Measurements from ENCODE around the gene CFAP97D1.

CFAP97D1 gene

DNA sequence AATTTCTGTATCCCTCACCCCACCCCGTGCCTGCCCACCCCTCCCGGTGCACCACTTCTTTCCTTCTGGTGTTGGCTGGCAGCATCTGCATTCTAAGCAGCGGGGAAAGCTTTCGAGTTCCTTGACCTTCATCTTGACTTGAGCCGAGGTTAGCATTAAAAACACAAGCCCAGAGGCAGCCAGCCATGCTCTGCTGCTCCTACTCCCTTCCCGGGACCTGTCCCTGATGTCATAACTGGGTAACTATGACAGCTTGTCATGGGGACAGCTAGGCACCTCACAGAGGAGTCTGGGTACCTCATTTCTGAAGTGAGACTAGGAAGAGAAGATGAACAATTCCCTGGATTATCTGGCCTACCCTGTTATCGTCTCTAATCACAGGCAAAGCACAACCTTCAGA lies at the start of gene CFAP97D1:
Gene CFAP97D1 (plus strand): TSS at position 301 of the 400 bp plus-strand sequence. CDS start 28 bp downstream, at position 329.
- no peak for DNase-seq (ENCODE audit: low spot score)

DNA sequence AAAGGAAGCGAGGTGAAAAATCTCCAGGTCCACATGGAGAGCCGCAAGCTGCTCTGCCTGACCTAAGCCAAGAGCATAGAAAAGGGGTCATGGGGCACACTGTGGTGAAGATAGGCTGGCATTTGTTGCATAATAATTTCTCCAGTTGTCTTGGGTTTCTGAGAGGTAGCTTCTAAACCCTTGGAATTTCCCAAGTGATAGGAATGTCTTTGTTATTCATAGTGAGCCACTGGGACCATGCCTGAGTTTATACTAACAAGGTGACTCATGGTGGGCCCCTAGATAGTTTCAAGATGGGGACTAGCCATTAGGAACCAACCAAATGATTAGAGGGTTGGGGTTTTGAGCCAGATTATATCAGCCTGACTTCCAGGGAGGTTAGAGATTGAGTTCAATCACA lies 47.3 kb upstream of the CFAP97D1 start:
- peak; percentile 44 for DNase-seq (ENCODE audit: low spot score)

DNA sequence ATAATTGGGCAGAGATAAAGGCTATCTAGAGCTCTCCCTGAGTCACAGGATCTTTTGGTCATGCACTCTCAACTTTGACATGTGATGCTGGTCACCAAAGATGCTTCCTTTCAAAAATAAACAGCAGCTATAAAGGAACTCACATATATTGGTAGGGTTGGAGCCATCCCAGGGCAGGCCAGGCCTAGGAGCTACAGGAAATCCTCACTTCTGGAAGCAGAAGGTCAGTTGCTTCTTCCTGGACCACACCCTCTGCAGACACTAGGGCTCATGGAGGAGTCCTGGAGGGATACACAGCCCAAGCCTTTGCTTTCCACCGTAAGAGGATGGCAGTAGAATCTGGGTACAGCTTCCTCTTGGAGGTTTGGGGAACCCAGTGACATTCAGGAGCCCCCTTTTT lies 46.3 kb upstream of the CFAP97D1 start:
- no peak for DNase-seq (ENCODE audit: low spot score)

DNA sequence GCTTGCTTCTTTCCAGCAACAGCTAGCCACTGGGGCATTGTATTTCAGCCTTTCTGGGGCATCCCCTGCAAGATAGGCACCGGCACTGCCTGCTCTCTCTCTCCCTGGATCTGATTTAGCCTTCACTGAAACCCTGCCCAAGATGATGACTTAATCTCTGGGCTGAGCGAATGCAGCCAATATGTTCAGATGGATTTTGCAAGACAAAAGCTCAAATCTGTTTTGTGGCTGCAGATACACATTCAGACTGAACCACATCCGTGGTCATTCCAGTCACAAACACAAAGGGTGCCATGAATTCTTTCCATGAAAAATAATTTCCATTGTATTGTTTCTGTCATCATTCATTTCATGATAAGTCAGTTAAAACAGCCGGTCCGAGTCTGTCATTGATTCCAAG lies 45.9 kb upstream of the CFAP97D1 start:
- DNase-seq (ENCODE audit: low spot score), result no peak

DNA sequence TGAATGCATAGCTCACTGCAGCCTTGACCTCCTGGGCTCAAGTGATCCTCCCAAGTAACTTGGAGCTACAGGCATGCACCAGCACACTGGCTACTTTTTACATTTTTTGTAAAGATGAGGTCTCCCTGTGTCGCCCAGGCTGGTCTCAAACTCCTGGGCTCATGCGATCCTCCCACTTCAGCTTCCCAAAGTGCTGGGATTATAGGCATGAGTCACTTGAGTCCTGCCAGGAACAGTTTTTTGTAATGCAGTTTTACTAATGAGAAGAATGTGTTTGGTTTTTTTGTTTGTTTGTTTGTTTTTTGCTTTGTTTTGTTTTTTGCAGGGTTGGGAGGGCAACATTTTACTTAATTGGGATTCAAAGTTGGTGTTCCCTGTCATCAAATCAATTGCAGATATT lies 43.8 kb upstream of the CFAP97D1 start:
- DNase-seq (ENCODE audit: low spot score), result no peak

DNA sequence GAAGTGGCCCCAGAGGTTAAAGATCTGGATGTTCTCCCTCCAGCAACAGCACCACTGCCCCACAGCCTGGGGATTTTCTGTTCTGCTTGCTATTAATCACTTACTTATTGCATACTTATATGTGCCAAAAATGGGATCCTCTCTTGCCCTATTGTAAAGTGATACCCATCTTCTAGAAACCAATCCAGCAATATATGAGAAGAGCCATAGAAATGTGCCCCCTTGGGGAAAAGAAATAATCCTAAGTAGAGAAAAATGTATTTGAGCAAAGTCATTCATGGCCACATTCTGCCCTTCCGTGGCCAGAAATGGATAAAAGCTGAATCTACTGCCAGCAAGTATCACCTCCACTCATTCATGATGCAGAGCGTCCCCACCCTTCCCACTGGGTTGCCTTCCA lies 42.5 kb upstream of the CFAP97D1 start:
- DNase-seq (ENCODE audit: low spot score), result no peak

DNA sequence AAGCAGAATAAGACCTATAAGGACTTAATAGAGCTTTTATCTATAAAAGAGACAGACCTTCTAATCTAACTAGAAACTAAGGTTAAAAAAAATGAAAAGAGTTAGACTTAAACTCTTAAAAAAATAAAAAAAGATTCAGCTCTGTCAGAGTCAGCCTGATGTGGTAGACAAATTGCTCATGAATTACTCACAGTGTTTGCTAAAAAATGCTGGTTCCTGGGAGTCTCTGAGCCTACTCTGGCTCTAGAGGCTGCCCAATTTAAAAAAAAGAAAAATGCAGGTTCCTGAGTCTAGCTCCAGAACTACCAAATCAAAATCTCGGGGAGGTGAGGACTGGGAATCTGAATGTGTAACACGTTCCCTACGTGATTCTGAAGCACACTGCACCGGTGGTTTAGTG lies 39.7 kb upstream of the CFAP97D1 start:
- no peak for DNase-seq (ENCODE audit: low spot score)

DNA sequence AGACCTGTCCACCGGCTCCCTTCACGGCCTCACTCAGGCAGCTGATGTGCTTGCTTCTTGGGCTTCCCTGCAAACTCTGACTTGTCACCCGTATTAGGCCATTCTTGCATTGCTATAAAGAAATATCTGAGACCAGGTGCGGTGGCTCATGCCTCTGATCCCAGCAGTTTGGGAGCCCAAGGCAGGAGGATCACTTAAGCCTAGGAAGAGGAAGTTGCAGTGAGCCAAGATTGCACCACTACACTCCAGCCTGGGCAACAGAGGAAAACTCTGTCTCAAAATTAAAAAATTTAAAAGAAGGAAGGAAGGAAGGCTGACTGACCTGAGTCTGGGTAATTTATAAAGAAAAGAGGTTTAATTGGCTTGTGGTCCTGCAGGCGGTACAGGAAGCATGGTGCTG lies 38.6 kb upstream of the CFAP97D1 start:
- no peak for DNase-seq (ENCODE audit: low spot score)

DNA sequence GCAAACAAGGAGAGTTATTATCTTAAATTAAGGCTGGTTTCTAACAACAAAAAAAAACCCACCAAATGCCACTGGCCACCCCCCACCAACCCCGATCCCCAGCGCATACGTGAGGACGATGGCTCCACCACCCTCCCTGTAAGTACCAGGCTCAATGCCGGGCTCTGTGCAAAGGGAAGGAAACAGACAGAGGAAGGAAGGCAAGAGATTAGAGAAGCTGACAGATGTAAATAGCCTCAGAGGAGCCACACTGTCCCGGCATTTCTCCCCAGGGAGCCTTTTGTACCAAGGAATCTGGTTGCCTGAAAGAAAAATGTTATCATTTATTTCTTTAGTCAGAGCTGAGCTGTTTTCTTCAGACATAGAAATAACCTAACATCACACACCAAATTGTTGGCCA lies 34.7 kb upstream of the CFAP97D1 start:
- DNase-seq (ENCODE audit: low spot score), result no peak

DNA sequence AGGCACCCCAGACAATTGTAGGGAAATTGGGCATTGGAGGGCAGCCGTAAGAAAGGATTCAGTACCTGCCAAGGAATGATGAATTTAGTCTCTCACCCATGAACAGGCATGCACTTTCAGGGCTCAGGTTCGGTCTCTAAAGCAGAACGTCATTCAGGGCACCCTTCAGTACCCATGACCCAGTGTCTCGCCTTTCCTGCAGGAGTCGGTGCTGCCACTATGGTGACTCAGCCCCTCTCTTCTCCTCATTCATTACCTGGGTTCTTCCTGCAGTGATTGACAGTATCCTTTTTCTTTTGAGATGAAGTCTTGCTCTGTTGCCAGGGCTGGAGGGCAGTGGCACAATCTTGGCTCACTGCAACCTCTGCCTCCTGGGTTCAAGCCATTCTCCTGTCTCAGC lies 30.1 kb upstream of the CFAP97D1 start:
- no peak for DNase-seq (ENCODE audit: low spot score)

DNA sequence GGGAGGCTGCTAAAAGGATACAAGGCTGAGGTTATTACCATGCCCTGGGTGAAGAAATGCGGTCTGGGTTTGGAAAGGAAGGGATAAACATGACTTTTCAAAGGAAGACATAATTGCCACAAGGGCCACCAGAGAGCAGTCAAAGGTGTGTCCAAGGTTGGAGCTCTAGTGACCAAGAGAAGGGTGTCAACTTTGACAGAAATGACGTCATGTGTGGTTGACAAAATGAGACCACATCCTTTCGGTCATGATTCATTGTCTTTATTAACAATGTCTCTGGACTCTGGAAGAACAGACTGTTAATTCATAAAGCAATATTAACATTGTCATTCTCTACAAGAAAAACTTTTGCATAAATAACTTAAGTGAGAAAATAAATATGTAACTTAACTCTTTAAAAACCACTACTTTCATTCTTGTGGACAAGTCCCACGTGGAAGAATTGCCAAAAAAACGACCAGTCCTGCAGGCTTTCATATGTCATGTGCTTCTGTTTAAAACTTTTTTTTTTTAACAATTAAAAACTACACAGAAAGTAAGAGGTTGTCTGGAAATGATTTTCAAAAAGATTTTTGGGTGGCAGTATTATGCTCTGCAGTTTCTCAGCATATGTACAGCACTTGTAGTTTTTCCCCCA lies 26.6 kb upstream of the CFAP97D1 start:
- DNase-seq (ENCODE audit: low spot score), result peak; percentile 90

DNA sequence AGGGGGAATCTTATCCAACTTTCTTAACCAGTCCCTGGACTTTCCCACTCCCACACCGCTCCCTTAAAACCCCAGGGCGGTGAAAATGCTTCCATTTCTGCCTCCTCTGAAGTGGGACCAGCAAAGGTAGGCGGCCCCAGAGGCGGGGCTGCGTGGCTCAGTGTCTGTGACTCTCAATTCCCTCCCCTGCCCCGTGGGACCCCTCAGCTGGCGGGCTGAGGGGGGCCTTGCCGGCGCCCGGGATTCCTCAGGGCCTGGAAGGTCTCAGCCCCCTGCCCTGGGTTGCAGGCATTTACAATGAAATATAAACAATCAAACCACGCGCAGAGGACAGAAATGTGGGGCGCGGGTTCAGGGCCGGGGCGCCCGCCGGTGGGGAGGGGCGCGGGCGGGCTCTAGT lies 25.3 kb upstream of the CFAP97D1 start:
- DNase-seq (ENCODE audit: low spot score), result no peak

DNA sequence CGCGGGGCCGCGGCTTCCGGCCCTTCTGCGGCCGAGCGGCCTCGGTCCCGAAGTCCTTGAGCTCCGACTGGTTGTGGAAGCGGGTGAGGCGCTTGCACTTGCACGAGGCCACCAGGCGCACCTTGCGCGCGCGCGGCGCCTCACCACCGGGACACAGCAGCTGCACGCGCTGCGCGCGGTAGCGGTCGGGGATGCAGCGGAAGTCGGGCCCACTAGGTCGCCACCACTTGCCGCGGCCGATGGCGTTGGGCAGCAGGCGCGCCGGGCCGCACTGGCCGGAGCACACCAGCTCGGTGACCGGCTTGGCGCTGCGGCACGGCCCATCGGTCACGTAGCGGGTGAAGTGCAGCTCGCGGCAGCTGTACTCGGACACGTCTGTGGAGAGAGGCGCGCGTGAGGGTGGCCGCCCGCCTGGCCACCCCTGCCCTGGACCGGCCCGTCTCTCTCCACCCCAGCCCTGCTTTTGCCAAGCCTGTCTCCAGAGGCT lies 24.8 kb upstream of the CFAP97D1 start:
- DNase-seq (ENCODE audit: low spot score), result no peak

DNA sequence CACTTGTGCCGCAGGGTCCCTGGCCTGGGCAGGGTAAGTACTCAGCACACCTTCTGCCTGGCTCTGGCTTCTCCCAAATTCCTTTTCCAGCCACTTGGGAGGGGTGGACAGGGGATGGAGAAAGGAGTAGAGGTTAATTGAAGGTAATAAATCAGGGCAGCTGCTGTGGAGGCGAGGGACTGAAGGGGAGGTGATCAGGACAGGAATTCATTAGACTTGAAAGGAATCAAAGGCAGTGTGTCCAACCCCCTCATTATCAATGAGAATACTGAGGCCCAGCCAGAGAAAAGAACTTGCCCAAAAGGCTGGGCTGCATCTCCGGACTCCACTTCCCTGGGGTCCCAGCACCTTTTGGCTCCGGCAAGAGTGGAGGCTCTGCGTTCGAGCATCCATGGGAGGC lies 24.0 kb upstream of the CFAP97D1 start:
- DNase-seq (ENCODE audit: low spot score), result no peak

DNA sequence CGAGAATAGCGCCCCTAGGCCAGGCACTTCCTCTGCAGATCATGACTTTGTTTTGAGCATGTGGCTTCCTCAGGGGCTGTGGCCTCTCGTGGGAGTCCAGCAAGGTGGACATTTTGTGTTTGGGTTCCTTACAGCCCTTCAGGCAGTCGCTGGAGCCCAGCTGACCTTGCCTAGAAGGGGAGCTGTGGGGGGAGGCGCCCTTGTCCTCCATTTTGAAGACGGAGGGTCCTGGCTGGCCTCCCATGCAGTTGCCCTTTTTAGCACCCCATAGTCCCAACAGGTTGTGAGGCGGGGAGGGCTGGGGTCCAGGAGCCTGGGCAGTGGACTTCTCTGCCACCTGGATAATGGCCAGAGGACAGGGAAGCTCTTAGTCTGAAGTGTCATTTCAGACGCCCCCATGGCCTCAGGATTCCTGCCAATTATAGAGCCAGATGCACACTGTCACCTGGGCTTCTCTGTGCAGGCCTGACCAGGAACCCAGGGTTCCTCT lies 23.0 kb upstream of the CFAP97D1 start:
- no peak for DNase-seq (ENCODE audit: low spot score)

DNA sequence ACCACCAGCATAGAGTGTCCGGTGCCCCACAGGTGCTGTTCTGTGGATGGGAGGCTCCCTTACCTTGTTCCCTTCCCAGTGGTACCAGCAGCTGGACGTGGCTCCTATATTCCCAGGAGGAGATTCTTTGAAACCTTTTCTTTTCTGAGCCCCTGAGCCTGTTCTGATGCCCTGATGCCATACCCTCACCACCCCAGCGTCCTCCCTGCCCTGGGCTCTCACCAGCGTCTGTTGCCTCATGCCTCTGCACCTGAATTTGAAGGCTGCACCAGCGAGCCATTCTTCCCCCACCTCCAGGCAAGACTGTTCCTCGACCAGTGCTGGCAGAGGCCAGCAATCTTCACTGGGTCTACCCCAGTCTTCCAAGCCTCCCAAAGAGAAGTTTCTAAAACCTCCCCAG lies 22.1 kb upstream of the CFAP97D1 start:
- no peak for DNase-seq (ENCODE audit: low spot score)

DNA sequence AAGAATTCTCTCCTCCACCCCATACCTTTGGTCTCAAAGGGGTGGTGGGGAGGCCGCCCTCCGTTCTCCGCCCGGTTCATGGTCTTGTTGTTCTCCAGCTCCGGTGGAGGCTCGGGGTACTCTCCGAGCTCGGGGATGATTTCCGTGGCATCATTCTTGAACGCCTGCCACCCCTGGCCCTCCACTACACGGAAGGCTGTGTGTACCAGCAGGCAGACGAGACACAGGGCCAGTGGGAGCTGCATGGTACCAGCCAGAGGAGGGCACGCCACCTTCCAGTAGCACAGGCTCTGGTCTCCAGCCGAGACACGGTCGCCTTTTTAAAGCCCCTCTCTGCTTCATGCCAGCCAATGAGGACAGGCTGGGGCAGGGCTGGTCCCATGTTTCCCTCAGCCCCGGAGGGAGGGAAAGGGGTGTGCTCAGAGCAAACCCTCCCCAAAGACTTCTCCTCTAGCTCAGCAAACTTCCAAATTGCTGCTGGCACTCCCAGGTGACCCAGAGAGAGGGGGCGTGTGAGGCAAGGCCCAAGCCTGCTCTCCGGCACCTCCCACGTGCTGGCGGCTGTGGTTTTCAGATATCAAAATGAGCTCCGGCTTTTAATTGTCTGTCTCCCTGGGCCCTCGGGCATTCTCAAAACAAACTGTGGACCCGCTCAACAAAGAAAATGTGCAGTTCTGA lies 21.6 kb upstream of the CFAP97D1 start, which contains the start of gene SOST:
Gene SOST (minus strand): TSS at position 295 of the 678 bp plus-strand sequence. CDS start 50 bp downstream, at position 245.
- DNase-seq (ENCODE audit: low spot score), result no peak

DNA sequence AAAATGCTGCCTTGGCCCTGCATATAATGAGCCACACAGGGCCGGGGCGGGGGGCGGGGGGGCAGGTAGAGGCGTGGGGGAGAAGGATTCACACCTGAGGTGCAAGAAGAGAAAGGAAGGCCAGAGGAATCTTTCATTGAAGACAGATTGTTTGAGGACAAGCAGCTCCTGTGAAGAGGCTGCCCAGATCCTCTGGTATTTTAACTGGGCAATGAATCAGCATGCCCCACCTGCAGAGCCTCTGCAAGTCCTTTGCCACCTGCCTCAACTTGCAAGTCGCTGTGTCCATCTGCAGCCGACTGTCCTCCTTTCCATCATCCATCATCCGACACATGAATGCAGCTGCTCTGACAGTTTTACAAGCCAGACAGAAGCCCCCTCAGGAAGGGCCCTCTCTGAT lies 20.4 kb upstream of the CFAP97D1 start:
- peak; percentile 36 for DNase-seq (ENCODE audit: low spot score)

DNA sequence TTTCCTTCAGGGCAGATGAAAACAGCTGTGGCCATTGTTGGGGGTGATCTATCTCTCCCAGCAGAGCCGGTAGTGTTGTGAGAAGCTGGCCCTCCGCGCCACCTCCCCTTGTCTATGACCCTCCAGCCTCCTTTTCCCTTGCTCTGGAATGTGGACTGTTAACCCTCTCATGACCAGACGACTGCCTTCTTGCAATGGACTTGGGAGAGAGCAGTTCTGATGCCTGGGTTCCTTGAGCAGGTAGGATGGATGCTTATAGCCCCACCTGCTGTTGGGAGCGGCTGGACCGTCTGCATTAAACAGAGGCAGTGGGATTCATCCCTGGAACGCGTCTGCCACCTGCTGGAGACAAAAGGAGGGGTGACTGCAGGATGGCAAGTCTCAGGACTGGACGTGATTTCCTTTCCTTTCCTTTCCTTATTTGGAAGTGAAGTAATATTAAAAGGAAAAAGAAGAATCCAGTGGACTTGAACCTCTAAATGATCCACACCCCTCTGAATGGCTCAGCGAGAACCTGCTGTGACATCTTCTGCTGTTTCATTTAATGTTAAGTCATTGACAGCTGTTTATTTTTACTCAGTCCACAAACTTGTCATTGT lies 19.9 kb upstream of the CFAP97D1 start:
- peak; percentile 84 for DNase-seq (ENCODE audit: low spot score)

DNA sequence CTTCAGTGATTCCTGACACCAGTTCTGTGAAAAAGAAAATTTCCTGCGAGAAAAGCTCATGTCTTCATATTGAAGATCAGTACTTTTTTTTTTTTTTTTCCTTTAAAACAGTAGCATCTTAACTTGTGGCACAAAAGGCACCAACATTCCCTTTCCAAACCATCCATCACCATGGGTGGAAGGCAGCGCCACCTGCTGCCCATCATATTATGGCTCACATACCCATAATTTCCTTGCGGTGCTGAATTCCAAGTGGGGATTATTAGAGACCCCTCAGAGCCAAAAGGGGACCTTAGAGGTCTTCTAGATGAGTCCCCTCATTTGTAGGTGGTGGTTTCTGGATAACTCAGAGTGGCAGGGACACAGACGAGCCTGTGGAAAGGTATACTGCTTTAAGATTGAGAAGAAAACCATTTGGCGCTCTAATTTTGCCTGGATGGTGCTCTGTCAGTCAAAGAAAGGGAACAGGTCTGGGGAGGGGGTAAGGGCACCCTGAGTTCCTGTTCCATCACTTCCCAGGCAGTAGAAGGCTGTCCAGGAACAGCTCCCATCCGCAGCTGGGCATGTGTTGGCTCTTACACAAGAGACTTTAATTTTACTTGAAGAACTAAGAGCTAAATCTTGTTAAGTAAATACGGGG lies 13.7 kb upstream of the CFAP97D1 start:
- peak; percentile 31 for DNase-seq (ENCODE audit: low spot score)

DNA sequence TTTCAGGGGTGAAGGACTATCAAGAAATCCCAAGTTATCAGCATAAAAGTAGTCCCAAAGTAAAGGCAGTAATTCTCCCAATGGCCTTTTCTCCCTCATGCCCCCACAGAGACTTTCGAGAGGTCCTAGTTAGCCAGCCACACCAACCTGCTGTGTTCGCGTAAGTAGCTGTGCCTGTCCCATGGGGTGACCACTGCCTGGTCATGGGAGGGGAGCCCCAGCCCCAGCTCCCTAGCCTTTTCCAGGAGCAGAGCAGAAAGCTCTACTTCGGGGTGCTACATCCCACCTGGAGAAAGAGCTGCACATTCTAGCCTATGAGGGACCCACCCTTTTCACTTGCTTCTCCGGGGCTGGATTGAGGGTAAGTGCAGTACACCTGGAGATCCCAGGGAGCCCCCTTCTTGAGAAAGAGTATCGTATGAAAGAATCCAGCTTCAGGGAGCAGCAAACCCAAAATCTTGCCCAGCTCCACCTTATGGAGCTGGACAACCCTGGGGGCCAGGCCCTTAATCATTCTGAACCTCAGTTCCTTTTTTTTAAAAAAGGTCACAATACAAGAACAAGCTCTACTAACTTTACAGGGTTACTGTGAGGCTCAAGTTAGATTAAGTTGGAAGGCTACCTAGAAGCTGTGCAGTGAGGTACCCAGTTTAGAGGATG lies 13.1 kb upstream of the CFAP97D1 start:
- DNase-seq (ENCODE audit: low spot score), result no peak

DNA sequence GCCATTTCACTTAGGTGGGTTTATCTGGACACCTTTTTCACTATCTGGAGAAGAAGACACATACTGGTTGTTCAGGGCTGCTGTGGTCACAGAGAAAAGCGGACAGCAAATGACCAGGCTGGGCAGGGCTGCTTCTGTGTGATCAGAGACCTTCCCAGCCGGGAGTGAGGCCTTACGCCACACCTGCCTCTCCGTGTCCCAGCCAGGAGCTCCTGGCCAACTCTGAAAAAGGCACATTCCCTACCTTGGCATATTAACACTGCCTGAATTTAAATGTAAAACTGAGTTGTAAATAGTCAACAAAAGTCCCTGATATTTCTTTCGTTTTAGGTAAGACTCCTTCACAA lies 12.5 kb upstream of the CFAP97D1 start:
- no peak for DNase-seq (ENCODE audit: low spot score)
